OCI-M2 (cell line): ENCODE measurements around the gene TRMT44.

ENCODE experiments used
- DNase-seq: peaks from one replicate; lab custom pipeline; 2025; ENCODE audit not compliant: unreplicated experiment; lab: John Stamatoyannopoulos, UW

TRMT44 gene, protein sequence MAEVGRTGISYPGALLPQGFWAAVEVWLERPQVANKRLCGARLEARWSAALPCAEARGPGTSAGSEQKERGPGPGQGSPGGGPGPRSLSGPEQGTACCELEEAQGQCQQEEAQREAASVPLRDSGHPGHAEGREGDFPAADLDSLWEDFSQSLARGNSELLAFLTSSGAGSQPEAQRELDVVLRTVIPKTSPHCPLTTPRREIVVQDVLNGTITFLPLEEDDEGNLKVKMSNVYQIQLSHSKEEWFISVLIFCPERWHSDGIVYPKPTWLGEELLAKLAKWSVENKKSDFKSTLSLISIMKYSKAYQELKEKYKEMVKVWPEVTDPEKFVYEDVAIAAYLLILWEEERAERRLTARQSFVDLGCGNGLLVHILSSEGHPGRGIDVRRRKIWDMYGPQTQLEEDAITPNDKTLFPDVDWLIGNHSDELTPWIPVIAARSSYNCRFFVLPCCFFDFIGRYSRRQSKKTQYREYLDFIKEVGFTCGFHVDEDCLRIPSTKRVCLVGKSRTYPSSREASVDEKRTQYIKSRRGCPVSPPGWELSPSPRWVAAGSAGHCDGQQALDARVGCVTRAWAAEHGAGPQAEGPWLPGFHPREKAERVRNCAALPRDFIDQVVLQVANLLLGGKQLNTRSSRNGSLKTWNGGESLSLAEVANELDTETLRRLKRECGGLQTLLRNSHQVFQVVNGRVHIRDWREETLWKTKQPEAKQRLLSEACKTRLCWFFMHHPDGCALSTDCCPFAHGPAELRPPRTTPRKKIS

DNA sequence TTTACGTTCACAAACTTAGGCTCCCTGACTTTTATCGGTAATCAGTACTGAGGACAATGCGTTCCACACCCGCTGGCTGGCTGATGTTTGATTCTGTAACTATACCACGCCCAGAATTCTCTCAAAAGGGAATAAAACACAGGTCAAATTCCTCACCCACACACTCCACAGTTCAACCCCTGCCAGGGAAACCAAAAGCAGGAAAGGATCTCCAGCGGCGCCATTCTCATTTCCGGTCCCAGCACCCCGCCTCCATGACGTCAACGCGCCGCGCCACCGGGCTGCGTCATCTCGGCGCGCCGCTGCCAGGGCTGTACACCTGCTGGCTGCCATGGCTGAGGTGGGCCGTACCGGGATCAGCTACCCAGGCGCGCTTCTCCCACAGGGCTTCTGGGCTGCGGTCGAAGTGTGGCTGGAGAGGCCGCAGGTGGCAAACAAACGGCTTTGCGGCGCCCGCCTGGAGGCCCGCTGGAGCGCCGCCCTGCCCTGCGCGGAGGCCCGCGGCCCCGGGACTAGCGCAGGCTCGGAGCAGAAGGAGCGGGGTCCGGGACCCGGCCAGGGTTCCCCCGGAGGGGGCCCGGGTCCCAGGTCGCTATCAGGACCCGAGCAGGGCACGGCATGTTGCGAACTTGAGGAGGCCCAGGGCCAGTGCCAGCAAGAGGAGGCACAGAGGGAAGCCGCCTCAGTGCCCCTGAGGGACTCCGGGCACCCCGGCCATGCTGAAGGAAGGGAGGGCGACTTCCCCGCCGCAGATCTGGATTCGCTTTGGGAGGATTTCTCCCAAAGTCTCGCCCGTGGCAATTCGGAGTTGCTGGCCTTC is at the start of gene TRMT44, which contains the start of gene ACOX3:
Gene TRMT44, plus strand, starts transcription at position 286 of the 820 bp plus-strand sequence. Its CDS starts 46 bp downstream, at position 332.
Gene ACOX3, minus strand, starts transcription at position 232 of the 820 bp plus-strand sequence. CDS start 24,202 bp downstream, outside the sequence.
- peak; percentile 34 for DNase-seq

DNA sequence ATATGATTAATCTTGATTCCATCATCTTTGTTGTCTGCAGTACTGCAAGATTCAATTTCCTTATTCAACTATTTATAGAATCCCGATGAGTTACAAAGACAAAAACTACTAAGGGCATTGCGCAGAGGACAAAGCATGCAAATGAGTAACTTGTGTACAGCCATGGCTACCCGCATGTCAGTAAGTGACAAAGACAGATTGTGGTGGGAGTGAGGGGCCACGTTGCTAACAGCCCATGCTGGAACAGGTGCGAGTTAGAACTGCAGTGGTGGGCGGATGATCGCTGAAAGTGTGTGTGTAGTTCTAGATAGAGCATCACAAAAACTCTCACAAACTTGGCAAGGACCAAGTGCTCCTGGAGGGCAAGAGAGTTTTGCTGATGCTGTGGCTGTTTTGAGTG is 49.5 kb upstream of the TRMT44 start:
- no peak for DNase-seq

DNA sequence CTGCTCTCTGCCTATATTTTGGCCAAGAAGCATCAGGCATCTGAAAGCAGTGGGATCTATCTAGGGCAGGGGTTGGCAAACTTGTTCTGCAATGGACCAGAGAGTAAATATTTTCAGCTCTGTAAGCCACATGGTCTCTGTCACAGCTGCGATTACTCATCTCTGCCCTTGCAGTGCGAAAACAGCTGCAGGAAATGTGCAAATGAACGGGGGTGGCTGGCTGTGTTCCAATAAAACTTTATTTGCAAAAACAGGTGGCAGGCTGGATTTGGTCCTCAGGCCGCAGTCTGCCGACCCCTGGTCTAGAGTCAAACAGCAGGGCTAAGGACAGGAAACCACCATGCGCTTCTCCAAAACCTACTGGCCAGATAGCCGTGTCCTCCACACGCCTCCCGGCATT is 48.6 kb upstream of the TRMT44 start:
- no peak for DNase-seq

DNA sequence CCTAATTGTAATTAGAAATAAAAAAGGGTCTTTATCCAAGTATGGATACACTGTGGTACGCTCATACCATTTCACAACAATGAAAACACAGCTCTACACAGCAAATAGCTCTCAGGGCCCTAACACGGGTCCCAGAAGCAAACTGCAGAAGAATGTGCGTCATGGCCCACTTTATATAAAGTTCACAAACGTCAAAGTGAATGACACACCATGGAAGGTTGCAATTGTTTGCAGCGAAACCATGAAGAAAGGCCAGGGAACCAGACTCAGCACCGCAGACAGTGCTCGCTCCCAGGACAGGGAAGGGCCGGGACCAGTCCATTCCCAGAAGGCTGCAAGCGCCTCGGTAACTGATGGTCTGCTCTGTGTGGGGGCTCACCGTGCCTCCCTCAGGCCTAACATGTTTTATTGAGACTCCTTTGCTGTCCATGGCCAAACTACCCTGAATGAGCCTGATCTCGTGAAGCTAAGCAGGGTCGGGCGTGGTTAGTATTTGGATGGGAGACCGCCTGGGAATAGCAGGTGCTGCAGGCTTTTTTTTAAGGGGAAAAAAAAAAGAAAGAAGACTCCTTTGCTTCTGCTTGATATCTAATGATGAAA is 47.9 kb upstream of the TRMT44 start:
- no peak for DNase-seq

DNA sequence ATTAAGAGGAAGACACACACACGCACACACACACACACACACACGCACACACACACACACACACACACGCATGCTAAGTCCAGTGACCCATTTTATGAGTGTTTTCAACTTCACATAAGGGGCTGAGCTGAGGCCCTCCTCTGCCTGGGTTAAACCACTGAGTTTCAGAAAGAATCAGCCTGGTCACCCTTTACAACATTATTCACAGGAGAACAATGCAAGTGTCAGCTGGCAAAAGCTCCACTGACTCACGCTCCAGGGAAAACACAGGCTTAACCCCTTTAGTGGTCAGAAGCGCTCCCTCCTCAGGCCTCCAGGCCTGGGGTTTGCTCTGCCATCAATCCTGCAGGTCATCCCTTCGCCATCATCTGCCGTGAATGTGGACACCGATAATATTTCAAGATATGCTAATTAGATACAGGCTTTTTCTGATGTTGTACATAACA is 47.0 kb upstream of the TRMT44 start:
- no peak for DNase-seq

DNA sequence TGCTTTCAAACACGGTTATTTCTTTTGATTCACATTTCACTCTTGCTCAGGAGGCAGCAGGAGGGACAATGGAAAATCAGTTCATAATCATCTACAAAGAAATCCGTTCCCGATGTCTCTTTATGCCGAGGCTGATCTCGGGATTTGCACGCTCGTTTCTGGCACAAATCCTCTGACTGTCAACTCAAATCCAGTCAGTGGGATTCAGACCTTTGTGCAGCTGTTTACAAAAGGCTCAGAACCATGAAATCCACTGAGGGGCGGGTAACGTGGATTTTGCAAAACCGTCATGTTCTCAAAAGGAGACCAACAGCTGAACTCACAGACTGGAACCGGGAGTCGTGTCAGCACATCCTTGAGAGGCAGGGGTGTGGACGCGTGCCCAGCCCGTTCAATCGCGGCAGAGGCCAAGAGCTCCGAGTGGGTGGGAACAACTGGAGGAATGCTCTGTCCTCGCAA is 46.5 kb upstream of the TRMT44 start:
- DNase-seq = no peak

DNA sequence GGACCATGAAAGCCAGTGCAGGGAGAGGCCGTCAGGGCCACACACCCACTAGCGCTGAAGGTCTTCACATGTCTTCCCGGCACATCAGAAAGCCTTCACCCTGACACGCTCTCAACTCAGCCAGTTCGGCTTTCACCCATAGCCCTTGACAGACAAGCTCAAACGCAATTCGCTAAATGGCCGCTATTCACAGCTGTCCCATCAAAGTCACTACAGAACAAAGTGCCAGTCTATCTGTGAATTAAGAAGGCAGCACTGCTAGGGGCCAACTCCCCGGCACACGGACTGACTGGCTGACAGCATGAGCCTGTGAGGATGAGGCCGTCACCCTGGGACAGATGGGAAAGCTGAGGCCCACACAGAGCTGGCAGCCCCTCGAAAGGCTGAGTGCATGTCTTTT is 45.8 kb upstream of the TRMT44 start:
- no peak for DNase-seq

DNA sequence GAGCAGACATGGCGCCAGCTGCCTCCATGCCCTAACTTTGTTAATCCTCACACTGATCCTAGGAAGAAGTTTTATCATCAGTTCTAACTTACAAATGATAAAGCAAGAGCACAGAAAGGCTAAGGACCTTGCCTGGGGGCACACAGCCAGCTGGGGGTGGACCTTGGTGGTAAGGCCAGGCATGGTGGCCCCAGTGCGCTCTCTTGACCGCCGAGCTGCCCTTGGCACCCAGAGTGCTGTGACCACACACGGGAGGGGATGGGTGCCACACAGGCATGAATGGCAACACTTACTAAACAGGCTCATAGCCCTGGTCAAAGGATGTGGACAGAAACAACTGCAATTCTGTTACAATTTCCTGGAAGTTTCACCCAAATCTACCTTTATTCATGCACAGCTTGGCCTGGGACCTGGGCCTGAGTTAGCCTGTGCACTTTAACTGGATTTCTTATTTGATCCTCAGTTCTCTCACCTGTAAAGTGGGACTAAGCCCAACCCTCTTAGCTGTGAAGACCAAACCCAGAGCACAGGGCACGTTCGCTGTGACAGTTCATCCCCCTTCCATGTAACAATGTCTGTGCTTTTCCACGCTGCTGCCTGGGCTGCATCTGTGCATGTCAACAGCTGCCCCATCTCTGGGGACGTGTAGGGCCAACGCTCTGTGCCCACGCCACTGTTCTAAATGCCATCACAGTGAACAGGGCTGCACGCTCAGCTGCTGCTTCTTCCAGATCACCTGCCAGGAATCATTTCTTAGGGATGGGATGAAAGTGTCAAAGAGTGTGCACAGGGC is 44.9 kb upstream of the TRMT44 start:
- DNase-seq = no peak

DNA sequence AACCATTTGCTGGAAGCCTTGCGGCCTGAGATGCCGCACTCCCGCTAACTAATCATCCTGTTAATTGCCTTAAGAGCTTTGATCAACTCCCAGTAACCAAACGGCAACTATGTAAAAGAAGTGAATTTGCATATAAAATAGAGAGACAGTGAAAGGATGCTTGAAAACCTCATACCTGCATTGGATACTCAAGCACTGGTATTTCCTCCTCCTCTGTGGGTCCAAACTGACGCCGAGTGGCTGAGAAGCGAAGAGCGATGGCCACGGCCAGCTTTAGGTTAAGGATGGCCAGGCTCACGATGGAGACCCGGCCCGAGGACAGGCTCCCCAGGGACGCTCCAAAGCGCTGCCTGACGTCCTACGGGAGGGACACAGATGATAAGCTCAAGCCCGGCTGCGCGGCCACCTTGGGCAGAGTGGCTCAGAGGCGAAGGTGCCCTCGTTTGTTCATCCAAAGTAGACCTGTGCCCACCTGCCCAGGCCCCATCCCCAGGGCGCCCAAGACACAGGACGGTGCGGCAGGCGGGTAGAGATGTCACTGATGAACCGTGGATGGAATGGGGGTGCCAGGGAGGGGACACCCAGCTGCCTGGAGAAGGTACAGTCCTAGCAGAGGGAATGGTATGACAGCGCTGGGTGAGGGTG is 43.7 kb upstream of the TRMT44 start:
- DNase-seq = no peak

DNA sequence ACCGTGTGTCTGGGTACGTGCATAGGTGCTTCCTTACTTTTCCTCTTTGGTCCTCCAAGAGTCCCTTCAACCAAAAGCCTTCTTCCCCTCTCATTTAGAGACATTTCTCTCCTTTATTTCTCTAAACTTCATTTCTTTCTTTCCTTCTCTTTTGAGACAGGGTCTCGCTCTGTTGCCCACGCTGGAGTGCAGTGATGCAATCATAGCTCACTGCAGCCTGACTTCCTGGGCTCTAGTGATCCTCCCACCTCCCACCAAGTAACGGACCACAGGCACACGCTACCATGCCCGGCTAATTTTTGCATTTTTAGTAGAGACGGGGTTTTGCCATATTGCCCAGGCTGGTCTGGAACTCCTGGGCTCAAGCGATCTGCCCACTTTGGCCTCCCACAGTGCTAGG is 42.2 kb upstream of the TRMT44 start:
- DNase-seq = no peak

DNA sequence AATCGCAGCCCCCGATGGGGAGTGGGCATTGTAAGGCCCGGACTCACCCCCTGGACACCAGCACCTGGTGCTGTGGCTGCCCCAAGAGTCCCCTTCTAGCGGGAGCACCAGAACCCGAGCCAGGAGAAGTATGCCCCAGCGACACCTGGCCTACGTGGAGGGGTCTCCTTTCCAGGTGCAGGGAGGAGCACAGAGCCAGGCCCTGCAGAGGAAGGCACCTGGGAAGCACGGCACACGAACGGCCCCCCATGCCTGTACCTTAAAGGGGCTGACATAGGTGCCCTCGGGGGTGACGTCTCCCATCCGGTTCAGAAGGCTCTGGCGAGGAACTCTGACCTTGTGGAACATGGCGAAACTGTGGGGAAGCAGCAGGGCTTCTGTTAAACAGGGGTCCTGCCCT is 41.3 kb upstream of the TRMT44 start:
- DNase-seq = no peak

DNA sequence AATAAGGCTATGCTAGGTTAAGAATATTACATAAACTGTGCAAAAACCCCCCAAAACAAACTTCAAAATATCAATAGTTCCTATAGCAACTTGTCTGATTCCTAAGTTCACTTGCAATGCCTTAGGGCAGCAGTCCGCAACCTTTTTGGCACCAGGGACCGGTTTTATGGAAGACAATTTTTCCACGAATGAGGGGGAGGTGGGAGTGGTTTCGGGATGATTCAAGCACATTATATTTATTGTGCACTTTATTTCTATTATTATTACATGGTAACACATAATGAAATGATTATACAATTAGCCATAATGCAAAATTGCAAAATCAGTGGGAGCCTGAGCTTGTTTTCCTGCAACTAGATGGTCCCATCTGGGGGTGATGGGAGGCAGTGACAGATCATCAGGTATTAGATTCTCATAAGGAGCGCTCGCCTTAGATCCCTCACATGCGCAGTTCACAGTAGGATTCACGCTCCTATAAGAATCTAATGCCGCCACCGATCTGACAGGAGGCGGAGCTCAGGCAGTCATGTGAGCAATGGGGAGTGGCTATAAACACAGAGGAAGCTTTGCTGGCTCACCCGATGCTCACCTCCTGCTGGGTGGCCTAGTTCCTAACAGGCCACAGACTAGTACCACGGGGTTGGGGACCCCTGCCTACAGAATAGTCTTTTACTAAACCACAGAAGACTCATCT is 39.8 kb upstream of the TRMT44 start:
- no peak for DNase-seq

DNA sequence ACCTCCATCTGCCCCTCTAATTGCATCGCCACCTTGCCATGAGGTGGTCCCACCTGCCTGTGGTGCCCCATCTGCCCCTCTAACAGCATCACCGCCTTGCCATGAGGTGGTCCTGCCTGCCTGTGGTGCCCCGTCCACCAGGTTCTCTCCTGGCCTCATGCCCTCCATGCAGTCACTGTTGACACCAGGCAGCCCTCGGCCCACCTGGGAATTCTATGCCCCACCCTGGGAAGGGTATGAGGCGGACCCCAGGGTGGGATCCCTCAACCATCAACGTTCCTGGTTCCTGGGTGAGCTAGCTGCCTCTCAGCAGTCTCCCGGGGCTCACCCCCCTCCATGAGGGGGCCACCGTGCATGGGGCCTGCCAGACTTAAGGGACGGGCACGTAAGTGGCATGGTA is 38.9 kb upstream of the TRMT44 start:
- DNase-seq = no peak

DNA sequence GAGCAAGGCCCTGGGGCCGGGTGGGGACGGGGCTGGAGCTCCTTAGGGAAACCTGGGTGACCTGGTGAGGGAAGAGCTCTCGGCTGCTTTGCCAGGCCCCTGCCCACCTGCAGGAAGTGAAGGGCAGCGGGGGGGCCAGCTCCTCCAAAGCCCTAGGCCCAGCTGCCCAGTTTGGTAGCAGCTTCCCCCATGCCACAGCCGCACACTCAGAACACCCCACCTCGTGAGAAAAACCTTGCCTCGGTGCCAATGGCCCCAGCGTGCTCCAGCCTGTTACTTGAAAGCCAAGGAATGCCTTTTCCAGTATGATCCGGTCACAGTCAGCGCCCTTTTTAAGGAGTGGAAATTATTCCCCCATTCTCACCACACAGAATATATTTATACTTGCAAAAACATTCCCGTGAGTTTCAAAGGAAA is 38.4 kb upstream of the TRMT44 start:
- no peak for DNase-seq

DNA sequence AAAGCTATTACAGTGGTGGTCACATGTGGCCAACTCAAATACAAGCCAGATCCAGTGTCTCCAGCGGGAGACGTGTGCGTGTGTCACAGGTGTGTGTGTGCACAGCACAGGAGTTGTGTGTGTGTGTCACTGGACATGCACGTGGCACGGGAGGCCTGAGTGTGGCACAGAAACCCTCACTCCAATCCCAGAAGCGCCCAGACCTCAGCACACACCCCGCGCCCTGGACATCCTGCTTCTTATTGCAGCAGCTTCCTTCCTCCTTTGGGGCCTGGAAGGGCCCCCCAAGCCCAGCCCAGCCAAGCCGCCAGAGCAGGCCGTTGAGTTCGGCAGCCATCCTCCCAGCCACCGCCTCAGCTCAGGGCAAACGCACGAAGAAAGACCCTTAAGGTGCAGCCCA is 37.9 kb upstream of the TRMT44 start:
- no peak for DNase-seq

DNA sequence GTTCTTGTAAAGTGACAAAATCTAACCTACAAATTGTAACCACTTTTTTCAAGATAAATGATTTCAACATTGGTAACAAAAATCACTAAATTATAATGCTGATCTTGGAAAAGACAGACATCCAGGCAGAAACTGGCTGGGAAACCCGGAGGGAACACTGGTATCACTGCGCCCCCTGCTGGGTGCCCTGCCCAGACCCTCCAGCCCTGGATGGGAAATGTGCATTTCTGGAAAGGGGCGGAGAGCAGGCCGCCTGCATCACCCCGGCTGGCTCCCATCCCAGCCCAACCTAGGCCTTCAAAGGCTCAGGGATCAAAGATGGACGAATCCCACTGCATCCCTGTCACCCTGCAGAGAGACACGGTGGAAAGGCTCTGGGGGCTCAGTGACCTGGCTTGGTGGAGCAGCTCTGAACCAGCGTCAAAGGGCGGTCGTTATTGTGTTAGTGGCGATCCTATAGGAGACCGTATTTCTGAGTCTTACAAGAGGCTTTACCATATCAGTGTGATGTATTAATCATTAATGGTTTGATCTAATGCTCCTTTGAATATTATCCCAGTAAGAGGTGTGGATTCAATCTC is 37.3 kb upstream of the TRMT44 start:
- peak; percentile 4 for DNase-seq

DNA sequence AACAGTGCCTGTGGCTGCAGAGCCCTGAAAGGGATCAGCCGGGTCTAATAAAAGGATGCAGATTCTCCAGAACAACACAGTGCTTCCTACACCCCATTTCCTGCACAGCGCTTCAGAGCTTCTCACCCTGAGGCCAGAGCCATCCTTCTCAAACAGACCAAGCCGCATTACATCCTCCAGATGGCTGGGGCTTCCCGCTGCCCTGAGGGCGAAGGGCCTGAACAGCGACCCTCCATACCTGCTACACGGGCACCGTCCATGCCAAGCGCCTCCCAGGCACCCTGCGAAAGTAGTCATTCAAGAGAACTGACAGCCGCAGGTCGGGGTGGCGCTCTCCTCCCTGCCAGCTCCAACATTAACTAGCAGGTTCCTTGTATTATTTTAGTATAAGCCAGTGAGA is 36.6 kb upstream of the TRMT44 start:
- DNase-seq = no peak

DNA sequence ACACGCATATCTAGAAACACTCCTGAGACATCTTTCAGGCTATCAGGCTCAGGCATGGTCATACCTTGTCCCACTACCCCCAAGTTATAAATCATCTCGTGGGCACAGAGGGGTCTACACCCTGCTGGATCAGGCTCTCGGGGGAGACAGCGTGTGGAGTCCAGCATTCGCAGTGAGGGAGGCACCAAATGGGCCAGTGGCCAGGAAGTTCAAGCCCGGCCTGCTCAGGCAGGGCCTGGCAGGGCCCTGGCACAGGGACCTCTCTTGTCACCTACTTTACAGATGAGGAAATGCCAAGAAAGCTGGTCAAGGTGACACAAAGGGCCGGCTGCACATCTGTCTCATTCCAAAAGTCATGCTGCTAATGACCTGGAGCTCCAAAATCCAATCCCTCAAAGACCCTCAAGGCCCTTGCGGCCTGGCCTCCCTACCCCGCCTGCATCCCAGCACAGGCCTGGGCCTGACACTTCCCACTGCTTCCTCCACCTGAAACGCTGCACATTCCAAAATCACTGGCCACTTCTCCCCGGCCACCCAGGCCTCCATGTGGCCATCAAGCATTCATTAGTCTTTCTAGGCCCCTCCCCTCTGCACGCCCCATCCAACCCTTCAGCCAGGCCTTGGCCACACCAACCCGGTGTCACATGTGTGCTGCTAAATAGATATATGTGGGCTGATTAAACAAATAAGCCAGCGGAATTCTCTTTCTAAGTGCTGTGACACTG is 35.6 kb upstream of the TRMT44 start:
- no peak for DNase-seq
